ENCODE data around the gene SLC66A2.

Gene SLC66A2

DNA sequence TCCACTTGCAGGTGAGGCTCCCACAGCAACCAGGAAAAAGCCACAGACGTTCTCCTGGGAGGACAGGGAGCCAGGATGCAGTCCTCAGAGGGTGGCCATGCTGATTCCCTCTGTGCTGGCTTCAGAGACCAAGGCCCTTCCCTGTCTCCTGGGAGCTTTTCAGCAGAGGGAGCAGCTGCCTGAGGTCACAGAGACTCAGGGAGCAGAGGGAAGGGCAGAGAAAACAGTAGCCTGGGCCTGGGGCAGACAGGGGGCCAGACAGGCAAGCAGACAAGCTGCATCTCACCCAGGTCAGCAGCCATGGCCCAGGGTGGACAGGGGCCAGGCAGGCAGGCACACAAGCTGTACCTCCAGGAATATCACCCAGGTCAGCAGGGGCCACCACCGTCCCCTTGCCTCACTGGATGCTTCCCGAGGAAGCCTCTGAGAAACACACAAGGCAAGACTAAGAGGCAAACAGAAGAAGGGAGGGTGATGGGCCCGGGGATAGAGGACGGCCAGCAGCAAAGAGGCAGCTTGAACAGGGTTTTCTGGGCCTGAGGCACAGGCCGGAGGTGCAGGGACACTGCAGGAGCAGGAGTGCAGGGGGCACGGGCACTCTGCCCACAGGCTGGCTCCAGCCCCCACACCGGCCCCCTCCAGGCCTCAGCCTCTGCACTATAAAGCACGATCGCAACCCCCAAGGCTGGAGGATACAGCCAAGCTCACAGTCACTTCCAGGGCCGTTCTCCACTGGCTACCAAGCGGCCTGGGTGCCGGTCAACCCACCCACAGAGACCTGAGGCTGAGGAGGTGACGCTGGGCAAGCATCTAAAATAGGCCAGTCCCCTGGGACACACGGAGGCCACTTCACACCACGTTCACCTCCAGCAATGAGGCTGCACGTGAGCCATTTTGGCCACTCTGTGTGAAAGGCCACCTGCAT lies 6.1 kb downstream of the SLC66A2 start:
- Mint-ChIP-seq H3K27ac (peak overlapping the region in 2 of 3 experiments; percentile 17 to 89), H3K4me1 (peaks cover 68% of the 10 kb centered on the region), H3K4me3 (peak overlapping the region; percentile 34 to 59 (median 37)), H3K36me3 (ENCODE audit: low read depth) (peaks cover 22% of the 10 kb centered on the region), H3K27me3 (ENCODE audit: low read depth) (peaks cover 4% of the 10 kb centered on the region), H3K9me3 (no peaks in the 10 kb centered on the region)
- TF ChIP-seq, protein P1, sequence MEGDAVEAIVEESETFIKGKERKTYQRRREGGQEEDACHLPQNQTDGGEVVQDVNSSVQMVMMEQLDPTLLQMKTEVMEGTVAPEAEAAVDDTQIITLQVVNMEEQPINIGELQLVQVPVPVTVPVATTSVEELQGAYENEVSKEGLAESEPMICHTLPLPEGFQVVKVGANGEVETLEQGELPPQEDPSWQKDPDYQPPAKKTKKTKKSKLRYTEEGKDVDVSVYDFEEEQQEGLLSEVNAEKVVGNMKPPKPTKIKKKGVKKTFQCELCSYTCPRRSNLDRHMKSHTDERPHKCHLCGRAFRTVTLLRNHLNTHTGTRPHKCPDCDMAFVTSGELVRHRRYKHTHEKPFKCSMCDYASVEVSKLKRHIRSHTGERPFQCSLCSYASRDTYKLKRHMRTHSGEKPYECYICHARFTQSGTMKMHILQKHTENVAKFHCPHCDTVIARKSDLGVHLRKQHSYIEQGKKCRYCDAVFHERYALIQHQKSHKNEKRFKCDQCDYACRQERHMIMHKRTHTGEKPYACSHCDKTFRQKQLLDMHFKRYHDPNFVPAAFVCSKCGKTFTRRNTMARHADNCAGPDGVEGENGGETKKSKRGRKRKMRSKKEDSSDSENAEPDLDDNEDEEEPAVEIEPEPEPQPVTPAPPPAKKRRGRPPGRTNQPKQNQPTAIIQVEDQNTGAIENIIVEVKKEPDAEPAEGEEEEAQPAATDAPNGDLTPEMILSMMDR (IDR thresholded peaks at IDR 0.05; ENCODE audit: unreplicated experiment in 3 of 3): no peak

DNA sequence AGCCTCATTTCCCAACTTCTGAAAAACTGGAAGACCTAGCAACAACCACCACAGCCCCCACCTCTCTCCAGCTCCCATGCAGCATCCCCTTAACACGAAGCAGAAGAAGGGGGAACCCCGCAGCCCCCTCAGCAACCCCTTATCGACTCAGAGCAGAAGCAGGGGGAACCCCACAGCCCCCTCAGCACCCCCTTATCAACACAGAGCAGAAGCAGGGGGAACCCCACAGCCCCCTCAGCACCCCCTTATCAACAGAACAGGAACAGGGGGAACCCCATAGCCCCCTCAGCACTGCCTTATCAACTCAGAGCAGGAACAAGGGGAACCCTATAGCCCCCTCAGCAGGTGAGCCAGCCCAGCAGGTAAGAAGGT lies 6.7 kb downstream of the SLC66A2 start:
- Mint-ChIP-seq H3K4me1 (peaks cover 64% of the 10 kb centered on the region), H3K4me3 (peak overlapping the region; percentile 46 to 68 (median 52)), H3K27ac (peak overlapping the region; percentile 53 to 89 (median 82)), H3K36me3 (ENCODE audit: low read depth) (peaks cover 27% of the 10 kb centered on the region), H3K27me3 (ENCODE audit: low read depth) (peaks cover 4% of the 10 kb centered on the region), H3K9me3 (no peaks in the 10 kb centered on the region)
- TF ChIP-seq, protein P1 (IDR thresholded peaks at IDR 0.05; ENCODE audit: unreplicated experiment in 3 of 3): no peak

DNA sequence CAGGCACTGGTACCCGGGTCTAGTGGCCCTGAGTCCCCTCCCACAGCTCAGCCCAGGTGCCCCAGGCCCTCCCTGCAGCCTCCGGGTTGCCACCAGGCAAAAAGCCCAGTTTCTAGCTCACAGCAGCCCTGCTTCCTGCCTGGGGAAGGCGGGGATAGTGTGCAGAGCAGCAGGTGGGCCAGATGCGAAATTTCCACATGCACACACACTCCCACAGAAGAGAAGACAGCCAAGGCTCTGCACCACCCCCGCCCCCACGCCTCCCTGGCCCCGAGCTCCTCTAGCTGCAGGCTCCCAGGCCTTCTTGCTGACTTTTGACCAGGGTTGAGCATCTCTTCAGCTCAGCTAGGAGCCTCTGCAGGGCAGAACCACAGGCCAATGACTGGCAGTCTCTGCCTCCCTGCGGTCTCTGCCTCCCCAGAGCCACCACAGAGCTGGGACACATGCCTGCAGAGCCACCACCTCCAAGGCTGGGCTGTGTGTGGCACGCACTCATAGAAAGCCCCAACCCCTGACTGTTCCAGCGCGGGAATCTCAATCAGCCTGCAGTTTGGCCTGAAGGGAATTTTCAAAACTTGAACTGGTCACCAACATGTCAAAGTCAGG lies 7.2 kb downstream of the SLC66A2 start:
- Mint-ChIP-seq H3K4me3 (peak overlapping the region; percentile 46 to 68 (median 52)), H3K27ac (peak overlapping the region; percentile 53 to 89 (median 82)), H3K27me3 (ENCODE audit: low read depth) (peaks cover 4% of the 10 kb centered on the region), H3K9me3 (no peaks in the 10 kb centered on the region), H3K36me3 (ENCODE audit: low read depth) (peaks cover 29% of the 10 kb centered on the region), H3K4me1 (peaks cover 66% of the 10 kb centered on the region)
- TF ChIP-seq, protein P1 (IDR thresholded peaks at IDR 0.05; ENCODE audit: unreplicated experiment in 3 of 3): no peak

DNA sequence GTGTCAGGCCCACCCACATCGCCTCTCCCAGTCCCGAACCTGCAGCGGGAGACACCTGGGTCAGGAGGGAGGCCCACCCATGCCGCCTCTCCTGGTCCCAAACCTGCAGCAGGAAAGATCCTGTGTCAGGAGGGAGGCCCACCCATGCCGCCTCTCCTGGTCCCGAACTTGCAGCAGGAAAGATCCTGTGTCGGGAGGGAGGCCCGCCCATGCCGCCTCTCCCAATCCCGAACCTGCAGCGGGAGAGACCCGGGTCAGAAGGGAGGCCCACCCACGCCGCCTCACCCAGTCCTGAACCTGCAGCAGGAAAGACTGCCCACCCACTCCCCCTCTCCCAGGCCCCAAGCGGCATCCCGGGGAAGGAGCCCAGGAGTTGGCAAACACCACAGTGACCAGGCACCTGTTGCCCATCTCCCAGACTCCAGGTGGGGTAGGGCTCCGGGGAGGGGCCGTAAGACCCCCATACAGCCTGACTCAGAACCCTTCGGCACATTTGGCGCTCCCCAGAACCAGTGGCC lies 7.8 kb downstream of the SLC66A2 start:
- H3K4me1 Mint-ChIP-seq: peaks cover 64% of the 10 kb centered on the region
- peaks cover 33% of the 10 kb centered on the region for H3K36me3 Mint-ChIP-seq (ENCODE audit: low read depth)
- H3K27ac Mint-ChIP-seq: no peak overlapping the region
- no peak overlapping the region for H3K4me3 Mint-ChIP-seq
- TF ChIP-seq, protein P1 (IDR thresholded peaks at IDR 0.05; ENCODE audit: unreplicated experiment in 3 of 3): no peak
- H3K9me3 Mint-ChIP-seq: peaks cover 4% of the 10 kb centered on the region
- peaks cover 4% of the 10 kb centered on the region for H3K27me3 Mint-ChIP-seq (ENCODE audit: low read depth)

DNA sequence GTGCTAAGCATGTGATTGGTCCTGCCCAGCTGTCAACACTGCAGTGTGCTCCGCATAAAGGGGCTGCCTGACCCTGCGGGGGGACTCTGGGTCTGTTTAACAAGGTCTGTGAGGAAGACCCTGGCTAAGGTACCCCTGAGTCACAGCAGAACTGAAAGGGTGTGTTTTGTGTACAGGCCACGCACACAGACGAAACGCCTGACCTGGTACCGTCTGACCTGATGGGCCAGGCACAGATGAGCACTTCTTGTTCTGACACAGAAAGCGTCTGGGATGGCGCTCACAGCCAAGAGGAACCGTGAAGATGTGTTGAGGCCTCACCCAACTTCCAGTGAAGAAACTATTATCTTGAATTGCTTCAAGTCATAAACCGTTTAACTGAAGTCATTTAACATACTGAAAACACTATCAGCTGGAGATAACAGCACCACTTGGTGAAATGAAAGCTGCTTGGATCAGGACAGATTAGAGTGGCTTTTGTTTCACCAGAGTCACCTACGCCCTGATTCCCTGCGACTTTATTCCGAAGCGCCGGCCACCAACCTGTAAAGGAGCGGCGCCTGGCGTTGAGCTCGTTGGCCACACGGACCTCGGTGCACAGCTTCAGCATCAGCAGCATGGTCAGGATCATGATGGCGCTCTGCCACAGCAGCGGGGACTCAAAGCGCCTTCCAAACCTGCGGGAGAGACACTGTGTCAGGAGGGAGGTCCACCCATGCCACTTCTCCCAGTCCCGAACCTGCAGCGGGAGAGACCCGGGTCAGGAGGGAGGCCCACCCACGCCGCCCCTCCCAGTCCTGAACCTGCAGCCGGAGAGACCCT lies 8.5 kb downstream of the SLC66A2 start:
- TF ChIP-seq, protein P1 (IDR thresholded peaks at IDR 0.05; ENCODE audit: unreplicated experiment in 3 of 3): no peak
- peaks cover 58% of the 10 kb centered on the region for H3K4me1 Mint-ChIP-seq
- H3K9me3 Mint-ChIP-seq: peaks cover 6% of the 10 kb centered on the region
- H3K27me3 Mint-ChIP-seq (ENCODE audit: low read depth): peaks cover 4% of the 10 kb centered on the region
- H3K36me3 Mint-ChIP-seq (ENCODE audit: low read depth): peaks cover 37% of the 10 kb centered on the region
- H3K27ac Mint-ChIP-seq: peak overlapping the region in 2 of 3 experiments; percentile 29 to 69
- H3K4me3 Mint-ChIP-seq: peak overlapping the region in 1 of 3 experiments; percentile 14

All from nephron (organoid).